Measurements from ENCODE around the gene CFAP161. TPM values are rescaled to one million over a fixed set of nuclear protein-coding genes. Genes with fewer than 3 reads are reported as not detected.
A peak's percentile ranks its signal among the peaks of the same experiment; 100 is the strongest.

CFAP161 gene
- total RNA-seq, 1 donor from 2014 or later, result 7.4 TPM

DNA sequence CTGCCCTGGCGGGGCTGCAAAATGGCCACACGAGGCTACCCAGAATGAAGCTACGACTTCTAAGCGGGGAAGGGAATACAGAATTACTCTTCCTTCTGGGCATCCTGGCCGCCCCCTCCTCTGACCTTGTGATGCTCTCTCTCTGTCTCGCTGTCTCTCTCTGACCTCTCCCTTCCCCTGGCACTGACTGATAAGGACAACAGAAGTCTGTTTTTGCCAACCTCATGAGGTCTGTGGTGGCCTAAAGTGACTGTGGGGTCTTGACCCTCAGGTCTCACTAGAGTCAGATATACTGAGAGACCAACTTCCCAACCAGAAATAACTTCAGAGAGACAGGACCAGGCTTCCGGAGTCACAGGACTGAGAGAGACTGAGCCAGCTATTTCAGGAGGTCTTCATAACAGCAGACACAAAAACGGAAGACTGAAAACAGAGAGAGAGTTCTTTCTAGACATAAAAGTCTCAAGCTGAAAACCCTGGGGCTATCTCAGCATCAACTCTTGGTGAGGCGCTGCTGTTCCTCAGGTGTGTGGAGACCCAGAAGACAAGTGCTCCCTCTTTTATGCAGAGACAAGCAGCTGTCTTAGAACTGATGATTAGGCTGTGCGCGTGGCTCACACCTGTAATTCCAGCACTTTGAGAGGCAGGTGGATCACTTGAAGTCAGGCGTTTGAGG, 38.2 kb upstream of the CFAP161 start:
- TF ChIP-seq, protein P1, sequence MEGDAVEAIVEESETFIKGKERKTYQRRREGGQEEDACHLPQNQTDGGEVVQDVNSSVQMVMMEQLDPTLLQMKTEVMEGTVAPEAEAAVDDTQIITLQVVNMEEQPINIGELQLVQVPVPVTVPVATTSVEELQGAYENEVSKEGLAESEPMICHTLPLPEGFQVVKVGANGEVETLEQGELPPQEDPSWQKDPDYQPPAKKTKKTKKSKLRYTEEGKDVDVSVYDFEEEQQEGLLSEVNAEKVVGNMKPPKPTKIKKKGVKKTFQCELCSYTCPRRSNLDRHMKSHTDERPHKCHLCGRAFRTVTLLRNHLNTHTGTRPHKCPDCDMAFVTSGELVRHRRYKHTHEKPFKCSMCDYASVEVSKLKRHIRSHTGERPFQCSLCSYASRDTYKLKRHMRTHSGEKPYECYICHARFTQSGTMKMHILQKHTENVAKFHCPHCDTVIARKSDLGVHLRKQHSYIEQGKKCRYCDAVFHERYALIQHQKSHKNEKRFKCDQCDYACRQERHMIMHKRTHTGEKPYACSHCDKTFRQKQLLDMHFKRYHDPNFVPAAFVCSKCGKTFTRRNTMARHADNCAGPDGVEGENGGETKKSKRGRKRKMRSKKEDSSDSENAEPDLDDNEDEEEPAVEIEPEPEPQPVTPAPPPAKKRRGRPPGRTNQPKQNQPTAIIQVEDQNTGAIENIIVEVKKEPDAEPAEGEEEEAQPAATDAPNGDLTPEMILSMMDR (IDR thresholded peaks at IDR 0.05), result no peak
- H3K27ac ChIP-seq, result no peak overlapping the region
- no peak for DNase-seq
- no peak for ATAC-seq
- no peaks in the 10 kb centered on the region for H3K27me3 ChIP-seq (ENCODE audit: low read depth)
- H3K4me1 ChIP-seq, result peaks cover 29% of the 10 kb centered on the region
- no peak overlapping the region for H3K4me3 ChIP-seq
- no peaks in the 10 kb centered on the region for H3K9me3 ChIP-seq
- no peaks in the 10 kb centered on the region for H3K36me3 ChIP-seq
- intact Hi-C loops (cut with DNase I), result loop anchor here (10.0 kb wide), 1 partner anchor 91 kb away; the partner anchor contains the start of gene TLNRD1

- Histone ChIP-seq H3K4me1 (peaks cover 29% of the 10 kb centered on the region), H3K9me3 (no peaks in the 10 kb centered on the region), H3K36me3 (no peaks in the 10 kb centered on the region), H3K27ac (no peak overlapping the region), H3K4me3 (no peak overlapping the region), H3K27me3 (ENCODE audit: low read depth) (no peaks in the 10 kb centered on the region)
- intact Hi-C loops (cut with DNase I), result loop anchor here (10.0 kb wide), 1 partner anchor 92 kb away; the partner anchor contains the start of gene TLNRD1
- TF ChIP-seq, protein P1 (IDR thresholded peaks at IDR 0.05), result no peak
- ATAC-seq, result no peak
- no peak for DNase-seq
These were observed 37.7 kb upstream of the CFAP161 start for GRCh38 chr15:81096398-81096797.

- H3K4me3 ChIP-seq, result no peak overlapping the region
- ATAC-seq, result no peak
- TF ChIP-seq, protein P1 (IDR thresholded peaks at IDR 0.05), result no peak
- H3K9me3 ChIP-seq, result no peaks in the 10 kb centered on the region
- H3K27ac ChIP-seq, result peak overlapping the region; percentile 27
- peaks cover 24% of the 10 kb centered on the region for H3K4me1 ChIP-seq
- intact Hi-C loops (cut with DNase I), result loop anchor here (10.0 kb wide), 1 partner anchor 93 kb away; the partner anchor contains the start of gene TLNRD1
- no peaks in the 10 kb centered on the region for H3K36me3 ChIP-seq
- DNase-seq, result no peak
- H3K27me3 ChIP-seq (ENCODE audit: low read depth), result no peaks in the 10 kb centered on the region
These were observed 36.8 kb upstream of the CFAP161 start for GRCh38 chr15:81097116-81097889.

DNA sequence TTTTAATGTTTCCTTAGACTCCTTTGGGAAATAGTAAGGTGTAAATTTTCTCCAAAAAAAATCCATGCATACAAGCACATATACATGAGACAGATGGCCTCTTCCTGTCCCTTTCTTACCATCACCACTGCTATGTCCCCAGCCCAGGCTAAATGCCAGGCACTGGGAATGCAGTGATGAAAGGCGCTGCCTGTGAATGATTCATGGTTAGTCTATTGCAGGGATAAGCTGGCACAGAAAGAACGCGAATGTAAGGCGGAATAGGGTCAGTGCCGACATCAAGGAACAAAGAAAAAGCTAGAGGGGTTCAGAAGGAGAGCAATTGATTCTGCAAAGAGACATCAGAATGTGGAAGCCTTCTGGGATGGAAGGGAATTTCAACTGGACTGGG, 36.2 kb upstream of the CFAP161 start:
- peak overlapping the region; percentile 27 for H3K27ac ChIP-seq
- ATAC-seq (no peak), DNase-seq (no peak)
- H3K27me3 ChIP-seq (ENCODE audit: low read depth), result no peaks in the 10 kb centered on the region
- no peaks in the 10 kb centered on the region for H3K36me3 ChIP-seq
- H3K4me1 ChIP-seq, result peaks cover 18% of the 10 kb centered on the region
- TF ChIP-seq, protein P1 (IDR thresholded peaks at IDR 0.05), result no peak
- no peak overlapping the region for H3K4me3 ChIP-seq
- intact Hi-C loops (cut with DNase I), result loop anchor here (10.0 kb wide), 1 partner anchor 93 kb away; the partner anchor contains the start of gene TLNRD1
- H3K9me3 ChIP-seq, result no peaks in the 10 kb centered on the region

- TF ChIP-seq, protein P1 (IDR thresholded peaks at IDR 0.05), result no peak
- H3K4me3 ChIP-seq, result no peak overlapping the region
- peak overlapping the region; percentile 27 for H3K27ac ChIP-seq
- no peaks in the 10 kb centered on the region for H3K27me3 ChIP-seq (ENCODE audit: low read depth)
- intact Hi-C loops (cut with DNase I), result loop anchor here (10.0 kb wide), 1 partner anchor 94 kb away; the partner anchor contains the start of gene TLNRD1
- ATAC-seq (no peak), DNase-seq (no peak)
- H3K4me1 ChIP-seq, result peaks cover 17% of the 10 kb centered on the region
- no peaks in the 10 kb centered on the region for H3K36me3 ChIP-seq
- H3K9me3 ChIP-seq, result no peaks in the 10 kb centered on the region
These were observed 35.7 kb upstream of the CFAP161 start for GRCh38 chr15:81098349-81098748.
